Fibroblast of peridontal ligament (primary cell): ENCODE data around the gene CCDC90B.
"Not testable (repeated sequence)": the region's sequence is repeated elsewhere in the genome, so short reads cannot be mapped to it uniquely, and the experiment has no call there.

ENCODE experiments used
- DNase-seq: peaks from one replicate; pipeline ENCODE4 v3.0.0-alpha.2; 2010; ENCODE audit errors: extremely low read depth

CCDC90B gene

DNA sequence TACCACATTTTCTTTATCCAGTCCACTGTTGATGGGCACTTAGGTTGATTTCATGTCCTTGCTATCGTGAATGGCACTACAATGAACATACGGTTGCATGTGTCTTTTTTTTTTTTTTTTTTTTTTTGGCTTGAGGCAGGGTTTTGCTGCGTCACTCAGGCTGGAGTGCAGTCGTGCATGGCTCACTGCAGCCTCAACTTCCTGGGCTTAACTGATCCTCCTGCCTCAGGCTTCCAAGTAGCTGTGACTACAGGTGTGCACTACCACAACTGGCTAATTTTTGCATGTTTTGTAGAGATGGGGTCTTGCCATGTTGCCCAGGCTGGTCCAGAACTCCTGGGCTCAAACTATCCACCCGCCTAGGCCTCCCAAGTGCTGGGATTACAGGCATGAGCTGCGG, 1.5 kb upstream of the CCDC90B start:
- DNase-seq: no peak

DNA sequence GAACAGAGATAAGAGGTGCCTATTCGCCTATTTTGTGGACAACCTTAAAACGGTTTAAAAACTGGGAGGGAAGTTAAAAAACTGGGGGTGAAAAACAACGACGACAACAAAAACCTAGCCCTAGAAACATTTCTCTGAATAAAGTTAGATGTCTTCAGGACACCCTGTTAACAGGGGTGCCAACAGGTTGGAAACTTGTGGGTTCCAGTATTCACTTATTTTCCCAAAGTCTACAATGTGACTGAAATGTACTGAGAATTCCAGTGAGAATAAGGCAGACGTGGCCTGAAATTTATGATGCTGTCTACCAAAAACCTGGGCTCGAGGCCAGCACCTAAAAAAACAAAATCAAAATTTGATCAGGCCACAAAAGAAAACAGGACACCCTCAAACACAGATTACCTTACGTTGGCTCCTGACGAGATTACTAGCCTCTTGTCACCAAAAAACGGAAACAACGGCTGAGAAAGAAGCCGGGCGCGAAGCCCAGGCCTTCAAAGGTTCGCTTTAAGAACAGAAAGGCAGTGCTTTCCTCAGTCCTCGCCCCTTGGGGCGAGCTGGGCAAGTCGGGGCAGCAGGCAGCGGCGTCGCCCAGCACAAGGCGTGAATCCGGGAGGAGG, 906 bp downstream of the CCDC90B start:
- no peak for DNase-seq

DNA sequence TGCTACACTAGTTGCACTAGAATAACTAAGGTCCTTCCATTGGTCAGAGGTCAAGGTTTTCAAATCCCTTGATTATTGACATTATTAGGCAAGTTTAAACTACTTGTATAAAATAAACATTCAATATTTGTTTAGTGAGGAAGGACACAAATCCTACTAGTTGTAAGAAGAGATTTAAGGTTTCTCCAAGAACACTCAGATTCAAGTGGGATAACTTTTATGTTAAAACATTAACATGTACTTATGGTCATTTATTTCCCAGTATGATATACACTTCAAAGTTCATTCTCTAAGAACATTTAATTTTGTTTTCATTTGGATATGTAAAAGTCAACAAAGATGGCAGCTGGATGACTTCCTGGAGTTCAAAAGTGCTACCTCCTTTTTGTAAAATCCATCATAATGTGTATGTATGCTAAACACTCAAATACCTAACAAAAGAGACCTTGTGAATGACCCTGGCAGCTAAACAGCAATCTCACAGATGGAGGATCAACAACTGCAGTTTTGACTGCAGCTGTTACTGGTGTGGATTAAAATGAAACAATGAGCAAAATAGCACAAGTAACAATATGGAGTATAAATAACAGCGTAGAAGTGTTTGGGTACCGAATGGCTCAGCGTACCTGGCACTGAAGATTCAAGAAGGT, 1.5 kb downstream of the CCDC90B start:
- peak; percentile 8 for DNase-seq

DNA sequence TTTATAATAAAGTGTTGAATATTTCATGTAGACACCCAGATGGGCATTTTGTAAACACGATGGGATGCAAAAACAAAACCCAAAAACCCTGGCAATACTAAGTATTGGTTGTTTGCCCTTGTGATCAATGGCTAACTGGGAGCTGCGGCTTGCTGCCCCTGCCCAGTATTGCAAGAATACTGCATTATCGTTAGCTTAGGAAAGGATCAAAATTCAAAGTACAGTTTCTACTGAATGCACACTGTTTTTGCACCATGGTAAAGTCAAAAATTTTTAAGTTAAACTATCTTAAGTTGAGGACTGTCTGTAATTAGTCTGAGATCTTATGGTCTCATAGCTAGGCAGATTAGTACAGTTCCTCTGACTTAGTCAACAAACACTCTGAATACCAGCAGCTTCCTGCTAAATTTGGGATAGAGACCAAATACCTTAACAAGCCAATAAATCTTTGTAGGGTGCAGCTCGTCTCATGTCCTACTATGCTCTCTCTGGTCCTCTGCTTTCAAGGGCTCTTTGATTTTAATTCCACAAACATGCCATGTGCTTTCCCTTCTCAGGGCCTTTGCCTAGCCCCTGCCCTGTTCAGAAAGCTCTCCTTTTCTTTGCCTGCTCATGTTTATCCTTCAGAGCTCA, 4.0 kb downstream of the CCDC90B start:
- no peak for DNase-seq

DNA sequence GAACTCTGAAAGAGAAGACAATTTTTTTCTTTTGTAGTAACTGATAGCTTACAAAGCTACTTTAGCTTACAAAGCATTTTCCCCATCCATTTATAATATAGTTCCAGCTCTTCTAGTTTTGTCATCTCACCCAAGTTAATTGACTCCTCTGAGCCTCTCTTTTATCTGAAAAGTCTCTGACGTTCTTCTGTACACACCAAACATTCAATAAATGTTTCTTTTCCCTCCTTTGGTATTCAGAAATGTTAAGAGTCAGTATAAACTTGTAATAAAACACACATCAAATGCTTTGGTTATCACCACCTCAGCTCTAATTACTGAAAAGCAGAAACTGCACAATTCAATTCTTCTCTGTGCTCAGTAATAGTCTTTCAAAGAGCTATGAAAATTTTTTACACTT, 5.9 kb downstream of the CCDC90B start:
- DNase-seq: no peak

DNA sequence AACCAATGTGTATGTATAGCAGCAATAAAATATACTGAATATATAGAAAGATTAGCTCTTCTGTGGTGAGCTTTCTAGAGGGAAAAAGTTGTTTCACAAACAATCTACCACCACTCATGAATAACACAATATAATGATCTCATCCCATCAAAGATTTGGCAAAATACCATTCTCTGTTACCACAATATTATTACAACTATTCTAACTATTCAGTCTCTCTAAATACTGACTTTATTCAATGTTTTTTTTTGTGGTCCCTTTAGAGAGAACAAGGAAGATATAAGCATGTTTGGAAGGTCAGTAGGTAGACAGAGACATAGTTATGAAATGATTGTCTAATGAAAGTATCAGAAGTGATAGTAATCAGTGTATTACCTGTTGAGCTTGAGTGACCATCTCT, 7.8 kb downstream of the CCDC90B start:
- peak; percentile 35 for DNase-seq

DNA sequence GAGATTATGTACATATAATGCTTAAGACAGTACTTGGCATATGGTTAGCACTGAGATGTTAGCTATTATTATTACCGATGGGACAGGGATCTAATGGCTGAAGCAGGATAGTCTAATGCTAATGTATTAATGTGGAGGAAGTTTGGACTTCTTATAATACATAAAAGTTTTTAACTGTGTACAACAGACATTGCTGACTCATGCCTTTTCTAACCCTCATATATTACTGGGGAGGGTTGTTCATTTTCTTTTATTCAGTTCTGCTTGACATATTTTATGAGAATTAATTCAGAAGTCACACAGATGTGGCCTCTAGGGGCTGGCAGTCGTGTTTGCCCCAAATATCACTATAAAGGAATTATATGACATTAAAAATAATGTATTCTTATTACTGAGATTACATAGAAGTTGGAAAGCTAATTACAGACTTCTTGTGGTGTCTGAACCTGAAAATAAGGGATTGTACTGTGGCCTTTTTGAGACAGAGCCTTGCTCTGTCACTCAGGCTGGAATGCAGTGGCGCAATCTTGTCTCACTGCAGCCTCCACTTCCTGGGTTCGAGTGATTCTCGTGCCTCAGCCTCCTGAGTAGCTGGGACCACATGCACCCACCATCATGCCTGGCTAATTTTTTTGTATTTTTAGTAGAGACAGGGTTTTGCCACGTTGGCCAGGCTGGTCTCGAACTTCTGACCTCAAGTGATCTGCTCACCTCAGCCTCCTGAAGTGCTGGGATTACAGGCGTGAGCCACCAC, 10.1 kb downstream of the CCDC90B start:
- DNase-seq: no peak

DNA sequence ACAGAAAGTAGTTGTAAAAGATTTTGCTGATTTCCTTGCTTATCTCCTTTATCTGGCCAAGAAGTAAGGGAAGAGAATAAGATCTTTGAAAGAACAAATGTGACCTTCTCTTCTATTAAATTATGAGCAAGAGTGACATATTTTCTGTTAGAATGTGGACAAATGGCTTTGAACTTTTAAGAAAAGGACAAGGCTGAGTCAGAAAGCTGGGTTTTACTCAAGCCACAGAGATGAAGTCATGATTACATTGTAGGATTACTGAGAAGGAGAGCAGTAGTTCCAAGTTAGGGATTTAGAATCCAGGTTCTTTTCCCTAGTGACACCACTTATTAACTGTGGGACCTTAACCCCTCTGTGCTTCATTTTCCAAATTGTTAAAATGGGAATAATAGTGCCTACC, 13.5 kb downstream of the CCDC90B start:
- DNase-seq: peak; percentile 76

DNA sequence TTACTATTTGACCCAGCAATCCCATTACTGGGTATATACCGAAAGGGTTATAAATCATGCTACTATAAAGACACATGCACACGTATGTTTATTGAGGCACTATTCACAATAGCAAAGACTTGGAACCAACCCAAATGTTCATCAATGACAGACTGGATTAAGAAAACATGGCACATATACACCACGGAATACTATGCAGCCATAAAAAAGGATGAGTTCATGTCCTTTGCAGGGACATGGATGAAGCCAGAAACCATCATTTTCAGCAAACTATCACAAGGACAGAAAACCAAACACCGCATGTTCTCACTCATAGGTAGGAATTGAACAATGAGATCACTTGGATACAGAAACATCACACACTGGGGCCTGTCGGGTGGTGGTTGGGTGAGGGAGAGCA, 14.4 kb downstream of the CCDC90B start:
- not testable (repeated sequence) for DNase-seq

DNA sequence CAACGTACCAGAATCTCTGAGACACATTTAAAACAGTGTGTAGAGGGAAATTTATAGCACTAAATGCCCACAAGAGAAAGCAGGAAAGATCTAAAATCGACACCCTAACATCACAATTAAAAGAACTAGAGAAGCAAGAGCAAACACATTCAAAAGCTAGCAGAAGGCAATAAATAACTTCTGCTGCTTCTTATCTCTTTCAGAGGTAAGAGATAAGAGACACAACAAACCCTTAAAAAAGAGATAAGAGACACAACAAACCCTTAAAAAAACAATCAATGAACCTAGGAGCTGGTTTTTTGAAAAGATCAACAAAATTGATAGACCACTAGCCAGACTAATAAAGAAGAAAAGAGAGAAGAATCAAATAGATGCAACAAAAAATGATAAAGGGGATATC, 17.1 kb downstream of the CCDC90B start:
- DNase-seq: not testable (repeated sequence)

DNA sequence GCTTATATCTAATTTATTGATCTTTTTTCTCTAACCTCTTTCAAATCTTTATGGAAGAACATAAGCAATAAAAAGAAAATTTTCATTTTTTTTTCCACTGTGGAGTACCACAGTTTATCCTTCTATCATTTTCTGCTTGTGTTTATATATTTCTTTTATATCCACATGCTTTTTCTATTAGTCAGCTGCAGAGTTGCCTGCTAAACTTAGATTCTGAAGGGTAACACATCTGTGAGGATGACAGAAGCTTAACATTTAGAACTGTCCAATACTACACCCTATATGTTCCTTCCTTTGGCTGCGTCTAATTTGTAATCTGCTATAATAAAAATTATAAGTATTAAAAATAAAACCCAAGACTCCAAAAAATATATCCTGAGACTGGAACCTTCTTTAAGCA, 20.8 kb downstream of the CCDC90B start:
- DNase-seq: peak; percentile 52

DNA sequence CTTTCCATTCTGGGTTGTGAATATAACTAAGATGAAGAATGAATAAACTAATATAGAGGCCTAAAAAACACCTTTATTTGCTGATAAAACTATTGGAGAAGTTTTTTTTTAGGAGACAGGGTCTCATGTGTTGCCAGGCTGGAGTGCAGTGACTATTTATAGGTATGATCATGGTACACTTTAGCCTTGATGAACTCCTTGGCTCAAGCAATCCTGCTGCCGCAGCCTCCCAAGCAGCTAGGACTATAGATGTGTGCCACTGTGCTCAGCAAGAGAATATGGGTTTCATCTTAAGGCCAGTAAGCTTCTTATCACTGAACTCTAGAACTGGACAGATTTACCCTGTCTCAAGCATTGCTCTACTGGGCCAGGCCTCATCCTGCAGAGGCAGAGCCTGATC, 26.6 kb downstream of the CCDC90B start:
- DNase-seq: no peak

DNA sequence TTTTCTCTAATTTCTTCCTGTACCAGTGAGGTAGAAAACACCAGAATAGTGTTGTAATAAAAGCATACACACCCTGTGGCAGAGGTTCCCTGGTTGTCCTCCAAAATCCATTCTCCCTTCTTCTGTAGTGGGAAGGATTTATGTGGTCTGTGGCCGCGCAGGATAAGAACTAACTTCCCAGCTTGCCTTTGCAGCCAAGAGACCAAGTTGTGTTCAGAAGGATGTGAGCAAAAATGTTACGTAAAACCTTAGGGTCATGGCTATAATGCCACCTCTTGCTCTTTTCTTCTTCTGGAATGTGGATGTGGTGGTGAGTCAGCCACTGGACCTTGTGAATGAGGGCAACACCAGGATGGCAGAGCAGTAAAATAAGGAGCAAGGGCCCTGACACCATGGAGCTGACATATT, 28.4 kb downstream of the CCDC90B start:
- DNase-seq: peak; percentile 89

DNA sequence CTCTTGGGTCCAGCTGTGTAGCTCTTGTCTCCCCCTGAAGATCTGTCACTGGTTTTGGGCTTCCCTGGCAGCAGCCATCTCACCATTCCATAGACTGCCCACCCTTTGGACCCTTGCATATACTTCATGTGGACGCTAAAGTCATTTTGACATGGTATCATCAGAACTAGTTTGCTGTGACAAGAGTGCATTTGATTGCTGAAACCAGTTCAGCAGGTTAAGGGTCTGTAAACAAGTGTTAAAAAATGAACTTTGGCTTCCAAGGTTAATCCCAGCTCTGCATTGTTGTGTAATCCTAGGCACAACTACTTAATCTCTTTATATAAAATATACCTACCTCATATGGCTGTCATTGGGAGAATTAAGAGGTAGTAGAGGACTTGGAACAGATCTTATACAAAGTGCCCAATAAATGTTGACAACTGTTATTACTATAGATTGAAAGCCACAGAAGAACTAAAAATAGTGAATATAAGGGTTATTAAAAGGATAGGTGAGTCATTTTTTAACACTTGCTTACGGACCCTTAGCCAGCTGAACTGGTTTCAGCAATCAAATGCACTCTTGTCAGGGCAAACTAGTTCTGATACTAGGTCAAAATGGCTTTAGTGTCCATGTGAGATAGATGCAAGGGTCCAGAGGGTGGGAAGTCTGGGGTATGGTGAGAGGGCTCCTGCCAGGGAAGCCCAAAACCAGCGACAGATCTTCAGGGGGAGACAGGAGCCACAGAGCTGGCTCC, 29.4 kb downstream of the CCDC90B start:
- no peak for DNase-seq

DNA sequence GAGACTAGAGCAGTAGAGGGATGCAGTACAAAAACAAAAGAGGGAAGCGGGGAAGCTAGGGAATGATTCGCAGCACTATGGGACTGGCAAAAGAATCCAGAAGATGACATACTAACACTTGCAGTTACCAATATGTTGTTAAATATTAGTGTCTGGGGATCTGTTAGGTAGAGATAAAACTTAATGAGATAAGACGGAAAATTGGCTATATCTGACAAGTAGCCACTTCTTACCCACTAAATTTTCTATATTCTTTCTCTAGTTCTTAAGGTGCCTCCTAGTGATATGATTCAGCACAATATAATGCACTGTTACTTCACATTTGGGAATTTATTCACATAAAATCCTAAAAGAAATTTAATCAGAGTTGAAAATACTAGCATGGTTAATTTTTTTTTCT, 30.8 kb downstream of the CCDC90B start:
- no peak for DNase-seq

DNA sequence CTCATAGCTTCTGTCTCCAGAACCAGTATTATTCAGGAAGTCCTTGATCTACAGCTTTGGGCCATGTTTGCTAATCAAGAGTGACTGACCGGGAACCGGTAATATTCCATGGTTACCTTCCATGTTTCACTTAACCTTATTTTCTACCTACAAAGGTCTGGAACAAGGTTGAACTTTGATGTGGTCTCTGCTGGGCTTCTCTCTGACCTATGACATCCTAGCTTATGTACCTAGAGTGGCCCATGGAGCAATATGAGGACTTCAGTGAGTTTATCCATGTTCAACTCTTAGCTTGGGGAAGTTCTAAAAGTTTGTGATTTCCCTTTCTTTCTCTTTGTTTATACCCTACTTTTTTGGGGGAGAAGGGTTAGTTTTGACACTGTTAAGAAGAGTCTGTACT, 33.2 kb downstream of the CCDC90B start:
- no peak for DNase-seq

DNA sequence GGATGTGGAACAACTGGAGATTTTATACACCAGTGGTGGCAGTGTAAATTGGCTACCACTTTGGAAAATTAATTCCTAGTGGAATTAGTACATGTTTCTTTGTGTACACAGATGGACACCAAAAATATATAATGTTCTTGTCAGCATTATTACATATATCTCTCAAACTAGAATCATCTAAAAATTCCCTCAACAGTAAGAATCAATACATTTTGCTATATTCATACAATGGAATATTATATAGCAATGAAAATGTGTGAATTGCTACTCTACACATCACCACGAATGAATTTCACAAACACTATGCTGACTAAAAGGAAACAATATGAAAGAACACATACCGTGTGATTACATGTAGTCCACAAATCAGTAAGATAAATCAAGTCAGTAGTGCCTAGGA, 33.9 kb downstream of the CCDC90B start:
- DNase-seq: no peak

DNA sequence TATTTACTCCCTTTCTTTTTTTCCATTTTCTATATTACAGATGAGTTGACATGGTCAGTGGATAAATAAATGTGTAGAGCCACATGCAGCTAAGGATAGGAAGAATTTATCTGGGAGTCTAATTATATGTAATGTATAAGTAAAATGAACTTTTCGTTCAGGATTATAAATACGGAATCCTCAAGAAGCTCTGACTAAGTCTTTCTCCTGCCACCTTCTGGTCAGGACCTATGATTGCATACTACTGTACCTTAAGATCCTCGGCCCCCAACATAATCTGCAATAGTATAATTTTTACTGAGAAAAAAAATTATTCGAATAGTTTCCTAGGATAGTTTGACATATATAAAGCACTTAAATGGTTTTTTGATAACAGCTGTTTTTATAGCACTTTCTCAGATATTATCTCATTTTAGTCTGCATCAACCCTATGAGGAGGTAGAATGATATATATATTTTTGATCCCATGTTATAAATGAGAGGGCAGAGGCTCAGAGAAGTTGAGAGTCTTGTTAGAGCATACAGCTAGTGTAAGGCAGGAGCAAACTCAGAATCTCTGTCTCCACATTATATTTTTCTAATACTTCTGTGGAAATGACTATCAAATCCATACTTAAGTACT, 36.1 kb downstream of the CCDC90B start:
- DNase-seq: peak; percentile 73

DNA sequence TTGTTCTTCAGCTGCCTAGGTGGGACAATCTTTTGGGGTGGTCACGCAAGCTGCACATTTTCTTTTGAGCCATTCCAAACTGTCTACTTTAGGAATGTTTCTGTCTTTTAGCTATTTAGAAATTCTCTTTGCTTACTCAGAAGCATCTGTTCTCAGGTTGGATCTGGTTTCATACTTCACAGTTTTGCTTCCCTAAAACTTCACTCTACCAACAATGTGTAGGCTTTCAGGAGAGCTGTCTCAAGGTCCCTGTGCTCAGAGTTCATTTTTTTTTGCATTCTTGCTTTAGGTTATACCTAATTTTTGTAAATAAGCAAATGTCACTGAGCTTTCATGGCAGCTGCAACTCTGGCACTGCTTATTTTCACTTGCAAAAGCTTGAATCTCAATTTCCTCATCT, 36.7 kb downstream of the CCDC90B start:
- no peak for DNase-seq

DNA sequence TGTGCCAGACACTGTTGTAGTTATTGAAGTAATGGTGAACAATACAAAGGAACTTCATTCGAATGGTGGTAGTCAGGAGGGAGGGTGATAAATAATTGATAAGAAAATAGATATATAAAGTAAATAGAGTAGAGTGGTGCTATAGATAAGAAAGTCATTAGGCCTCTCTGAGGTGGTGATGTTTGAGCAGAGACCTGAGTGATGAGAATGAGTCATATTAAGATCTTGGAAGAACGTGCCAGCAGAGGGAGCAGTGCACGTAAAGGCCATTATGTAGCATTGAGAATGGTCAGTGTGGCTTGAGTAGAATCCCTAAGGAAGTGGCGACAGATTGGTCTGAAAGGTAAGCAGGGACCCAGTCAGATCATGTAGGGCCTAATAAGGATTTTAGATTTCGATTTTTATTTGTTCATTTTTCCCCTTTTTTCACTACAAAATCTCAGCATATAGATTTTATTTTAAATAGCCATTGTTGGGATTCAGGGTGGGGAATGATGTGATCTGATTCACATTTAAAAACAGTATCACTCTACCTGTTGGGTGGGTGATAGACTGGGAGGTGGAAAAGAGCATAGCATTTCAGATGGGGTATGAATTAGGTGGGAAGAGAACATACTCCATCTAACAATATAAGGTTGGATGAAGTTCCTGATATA, 44.7 kb downstream of the CCDC90B start:
- peak; percentile 62 for DNase-seq

DNA sequence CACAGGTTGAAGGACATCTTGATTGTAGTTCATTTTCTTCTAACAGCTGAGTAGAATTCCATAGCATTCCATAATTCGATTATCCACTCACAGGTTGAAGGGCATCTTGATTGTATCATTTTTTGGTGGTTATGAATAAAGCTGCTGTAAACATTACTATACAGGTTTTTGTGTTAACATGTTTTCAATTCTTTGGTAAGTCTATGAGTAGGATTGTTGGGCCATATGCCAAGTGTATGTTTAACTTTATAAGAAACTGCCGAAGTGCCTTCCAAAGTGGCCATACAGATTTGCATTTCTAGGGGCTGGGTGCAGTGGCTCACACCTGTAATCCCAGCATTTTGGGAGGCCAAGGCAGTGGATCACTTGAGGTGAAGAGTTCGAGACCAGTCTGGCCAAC, 48.1 kb downstream of the CCDC90B start:
- no peak for DNase-seq
